Activated naive CD4-positive, alpha-beta T cell treated with anti-CD3 and anti-CD28 coated beads, Interleukin-2, amount 10 ng/mL, durations not matched to agents 7 days and 5 days (primary cell): ENCODE results near the gene SRC.

Source experiments
- CTCF ChIA-PET: fragments of 350-600 bp; sonication (Branson Sonifier 250); formaldehyde crosslinking; loops from one replicate; lab custom pipeline; 2021; ENCODE audit warnings: antibody characterized with exemption; lab: Charles Lee
- DNase-seq: peaks from one replicate; pipeline ENCODE4 v3.0.0-alpha.2; 2020
- H3K27ac Mint-ChIP-seq: one replicate; pipeline ENCODE4 v1.8.0; 2021; ENCODE audit warnings: mild to moderate bottlenecking, moderate library complexity, mixed read lengths
- H3K27me3 Mint-ChIP-seq: one replicate; pipeline ENCODE4 v1.8.0; 2021; ENCODE audit warnings: mild to moderate bottlenecking, mixed read lengths
- H3K36me3 Mint-ChIP-seq: one replicate; pipeline ENCODE4 v1.8.0; 2021; ENCODE audit warnings: mixed read lengths
- H3K4me1 Mint-ChIP-seq: one replicate; pipeline ENCODE4 v1.8.0; 2021; ENCODE audit warnings: mixed read lengths
- H3K4me3 Mint-ChIP-seq: one replicate; pipeline ENCODE4 v1.8.0; 2021; ENCODE audit warnings: mild to moderate bottlenecking, moderate library complexity, mixed read lengths
- H3K9me3 Mint-ChIP-seq: one replicate; pipeline ENCODE4 v1.8.0; 2021; ENCODE audit warnings: mixed read lengths

SRC gene

DNA sequence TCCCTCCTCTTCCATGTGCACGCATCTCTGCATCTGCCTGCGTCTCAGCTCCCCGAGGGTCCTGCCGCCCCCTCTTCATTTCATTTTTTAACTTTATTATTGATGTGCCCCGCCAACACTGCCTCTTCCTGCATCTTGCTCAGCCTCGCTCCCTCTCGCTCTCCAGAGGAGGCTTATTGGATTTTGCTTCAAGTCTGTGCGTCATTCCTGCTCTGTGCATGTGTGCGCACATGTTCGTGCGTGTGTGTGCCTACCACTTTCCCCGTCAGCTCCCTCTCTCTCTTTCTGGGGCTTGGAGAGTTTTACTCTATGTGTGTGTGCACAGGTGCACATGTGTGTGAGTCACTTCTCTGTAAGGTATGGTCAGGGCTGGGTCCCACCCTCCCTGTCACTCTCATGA is 103.3 kb downstream of the SRC start:
- CTCF ChIA-PET = no interaction called here
- Mint-ChIP-seq H3K9me3 (no peaks in the 10 kb centered on the region), H3K36me3 (no peaks in the 10 kb centered on the region)

DNA sequence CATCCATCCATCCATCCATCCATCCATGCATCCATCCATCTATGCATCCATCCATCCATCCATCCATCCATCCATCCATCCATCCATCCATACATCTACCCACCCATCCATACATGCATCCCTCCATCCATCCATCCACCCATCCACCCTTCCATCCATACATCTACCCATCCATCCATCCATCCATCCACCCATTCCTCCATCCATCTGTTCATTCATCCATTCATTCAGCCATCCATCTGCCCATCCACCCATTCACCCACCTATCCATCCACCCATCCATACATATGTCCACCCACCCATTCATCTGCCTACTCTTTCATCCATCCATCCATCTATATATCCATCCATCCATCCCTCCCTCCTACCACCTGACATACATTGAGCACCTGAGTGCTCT is 104.4 kb downstream of the SRC start:
- H3K36me3 Mint-ChIP-seq = no peaks in the 10 kb centered on the region
- peaks cover 9% of the 10 kb centered on the region for H3K27me3 Mint-ChIP-seq
- CTCF ChIA-PET = no interaction called here

More for the DNA sequence above, 103.3 kb downstream of the SRC start:
- Mint-ChIP-seq H3K4me3 (no peak overlapping the region), H3K27me3 (peaks cover 7% of the 10 kb centered on the region), H3K27ac (no peak overlapping the region), H3K4me1 (no peaks in the 10 kb centered on the region)
- no peak for DNase-seq

DNA sequence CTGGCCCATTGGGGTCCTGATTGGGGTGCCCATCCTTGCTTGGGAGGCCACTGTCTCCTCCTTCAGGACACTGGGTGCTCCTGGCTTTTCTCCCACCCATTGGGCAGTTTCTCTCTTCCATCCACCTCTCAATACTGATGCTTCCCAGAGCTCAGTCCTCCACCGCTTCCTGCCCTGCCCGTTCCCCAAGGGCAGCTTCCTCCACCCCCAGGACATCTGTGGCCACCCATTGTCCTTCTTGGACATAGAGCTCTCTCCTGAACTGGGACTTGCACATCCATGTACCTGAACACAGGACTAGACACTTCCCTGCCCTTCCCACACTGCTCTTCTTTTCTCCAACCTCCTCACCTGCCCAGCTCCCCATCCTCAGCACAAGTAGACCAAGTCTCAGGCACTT is 105.7 kb downstream of the SRC start:
- CTCF ChIA-PET = no interaction called here
- H3K4me3 Mint-ChIP-seq = no peak overlapping the region

More for the DNA sequence above, 104.4 kb downstream of the SRC start:
- H3K27ac Mint-ChIP-seq = no peak overlapping the region
- no peak overlapping the region for H3K4me3 Mint-ChIP-seq
- H3K9me3 Mint-ChIP-seq = peaks cover 2% of the 10 kb centered on the region
- no peaks in the 10 kb centered on the region for H3K4me1 Mint-ChIP-seq
- DNase-seq = no peak

DNA sequence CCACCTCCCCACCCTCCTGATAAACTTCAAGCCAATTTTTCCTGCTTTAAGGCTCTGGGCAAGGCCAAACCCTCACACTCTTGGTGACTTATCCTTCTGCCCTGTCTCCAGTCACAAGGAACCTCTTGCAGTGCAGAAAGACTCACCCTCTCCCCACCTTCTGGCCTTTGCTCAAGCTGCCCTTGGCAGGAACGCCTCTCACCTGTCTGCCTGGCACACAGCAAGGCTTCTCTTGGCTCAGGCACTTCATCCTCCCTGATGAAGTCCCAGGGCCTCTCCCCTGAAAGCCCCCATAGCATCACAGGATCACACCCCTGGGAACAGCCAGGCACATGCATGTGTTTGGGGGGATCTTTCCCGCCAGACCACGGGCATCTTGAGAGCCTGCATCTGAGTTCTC is 106.3 kb downstream of the SRC start:
- peaks cover 3% of the 10 kb centered on the region for H3K9me3 Mint-ChIP-seq
- CTCF ChIA-PET = no interaction called here
- no peaks in the 10 kb centered on the region for H3K4me1 Mint-ChIP-seq
- H3K4me3 Mint-ChIP-seq = no peak overlapping the region
- no peak overlapping the region for H3K27ac Mint-ChIP-seq
- no peak for DNase-seq
- no peaks in the 10 kb centered on the region for H3K36me3 Mint-ChIP-seq
- peaks cover 9% of the 10 kb centered on the region for H3K27me3 Mint-ChIP-seq

More for the DNA sequence above, 105.7 kb downstream of the SRC start:
- Mint-ChIP-seq H3K27me3 (peaks cover 9% of the 10 kb centered on the region), H3K27ac (no peak overlapping the region), H3K36me3 (no peaks in the 10 kb centered on the region), H3K9me3 (peaks cover 2% of the 10 kb centered on the region), H3K4me1 (no peaks in the 10 kb centered on the region)
- no peak for DNase-seq

DNA sequence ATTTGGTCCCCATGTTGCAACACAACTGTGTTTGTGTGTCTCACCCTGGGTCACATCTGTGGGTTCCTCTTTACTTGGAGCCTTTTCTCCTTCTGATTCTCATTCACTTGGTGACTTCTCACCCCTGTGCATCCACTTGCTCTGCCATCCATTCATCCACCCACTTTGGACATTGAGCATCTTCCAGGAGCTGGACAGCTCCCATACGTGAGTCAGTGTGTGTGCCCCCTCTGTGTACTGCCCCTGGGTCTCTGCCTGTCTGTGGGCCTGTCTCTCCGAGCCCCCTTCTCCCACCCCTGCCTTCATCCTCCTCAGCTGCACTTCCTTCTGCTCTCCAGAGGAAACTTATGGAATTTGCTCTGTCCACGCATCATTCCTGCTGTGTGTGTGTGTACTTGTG is 107.3 kb downstream of the SRC start:
- peaks cover 9% of the 10 kb centered on the region for H3K27me3 Mint-ChIP-seq
- H3K27ac Mint-ChIP-seq = no peak overlapping the region
- H3K9me3 Mint-ChIP-seq = peaks cover 3% of the 10 kb centered on the region
- no peak overlapping the region for H3K4me3 Mint-ChIP-seq
- H3K4me1 Mint-ChIP-seq = no peaks in the 10 kb centered on the region
- H3K36me3 Mint-ChIP-seq = no peaks in the 10 kb centered on the region
- CTCF ChIA-PET = no interaction called here
- no peak for DNase-seq

DNA sequence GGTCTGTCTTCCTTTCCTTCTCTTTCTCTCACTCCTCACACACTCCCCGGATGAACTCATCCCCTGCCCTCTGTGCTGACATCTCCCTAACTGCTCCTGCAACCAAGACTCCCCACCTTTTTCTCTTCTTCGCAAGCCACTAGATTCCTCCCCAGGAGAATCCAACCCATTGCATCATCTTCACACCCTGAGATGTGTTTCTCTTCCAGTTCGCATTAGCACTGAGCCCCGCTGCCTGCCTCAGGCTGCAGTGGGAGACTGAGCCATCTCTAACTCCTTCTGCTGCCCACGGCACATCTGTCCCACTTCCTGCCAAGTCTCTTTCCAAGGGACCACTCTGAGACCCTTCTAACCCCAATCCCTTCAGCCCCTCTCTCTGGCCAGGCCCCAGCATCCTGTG is 107.9 kb downstream of the SRC start:
- no peak overlapping the region for H3K4me3 Mint-ChIP-seq
- no peaks in the 10 kb centered on the region for H3K36me3 Mint-ChIP-seq
- peaks cover 6% of the 10 kb centered on the region for H3K9me3 Mint-ChIP-seq
- peaks cover 9% of the 10 kb centered on the region for H3K27me3 Mint-ChIP-seq
- CTCF ChIA-PET = no interaction called here
- no peaks in the 10 kb centered on the region for H3K4me1 Mint-ChIP-seq
- no peak overlapping the region for H3K27ac Mint-ChIP-seq
- no peak for DNase-seq

DNA sequence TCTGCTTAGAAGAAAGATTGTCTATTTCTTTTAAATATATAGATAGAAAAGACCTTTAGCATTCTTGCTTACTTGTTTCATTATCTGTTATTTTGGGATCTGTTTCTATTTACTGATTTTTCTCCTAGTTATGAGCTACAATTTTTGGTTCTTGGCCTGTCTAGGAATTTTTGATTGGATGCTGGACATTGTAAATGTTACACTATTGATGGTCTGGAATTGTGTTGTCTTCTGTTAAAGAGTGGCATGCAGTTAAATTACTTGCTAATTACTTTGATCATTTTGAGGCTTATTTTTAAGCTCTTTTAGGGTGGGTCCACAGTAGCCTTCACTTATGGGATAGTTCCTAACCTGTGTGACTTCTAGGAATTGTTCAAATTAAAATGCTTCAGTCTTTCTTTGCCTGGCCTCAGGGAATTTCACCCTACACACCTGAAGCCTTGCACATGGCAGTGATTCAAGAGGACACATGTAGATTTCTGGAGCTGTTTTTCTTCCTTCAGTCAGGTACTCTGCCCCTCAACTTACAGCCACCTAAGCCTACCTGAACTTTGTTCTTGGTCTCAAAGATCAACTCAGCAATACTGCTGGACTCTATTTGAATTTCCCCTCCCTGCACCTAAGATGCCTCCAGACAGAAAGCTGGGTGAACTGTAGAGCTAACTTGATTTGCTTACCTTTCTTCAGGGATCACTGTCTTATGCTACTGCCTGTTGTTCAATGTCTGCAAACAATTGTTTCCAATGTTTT is 108.9 kb downstream of the SRC start:
- no peak for DNase-seq
- no peaks in the 10 kb centered on the region for H3K36me3 Mint-ChIP-seq
- H3K4me1 Mint-ChIP-seq = peaks cover under 1% of the 10 kb centered on the region
- H3K27me3 Mint-ChIP-seq = peaks cover 9% of the 10 kb centered on the region
- H3K27ac Mint-ChIP-seq = no peak overlapping the region
- H3K9me3 Mint-ChIP-seq = peaks cover 6% of the 10 kb centered on the region
- no peak overlapping the region for H3K4me3 Mint-ChIP-seq
- CTCF ChIA-PET = interaction anchor here (0.6 kb wide), 1 partner anchor 93 kb away, joined by 3 read pairs; no protein-coding TSS in a partner anchor
